ENCODE data around the gene SND1.

GRCh38 chr7:127876393-127876792, 224.4 kb downstream of the SND1 start:
- TF ChIP-seq CTCF (IDR thresholded peaks at IDR 0.05) (no peak), EZH2 (IDR thresholded peaks at IDR 0.05; ENCODE audit: borderline replicate concordance, insufficient read depth, low read depth, low read length, poor library complexity, severe bottlenecking) (no peak)

All from B cell (primary cell).